IPS DF 6.9 (cell line): Measurements from ENCODE around the gene C3orf80.
"Not testable (repeated sequence)": the region's sequence is repeated elsewhere in the genome, so short reads cannot be mapped to it uniquely, and the experiment has no call there.

Experiments used
- DNase-seq: peaks from one replicate; pipeline ENCODE4 v3.0.0-alpha.2; 2013; ENCODE audit warnings: low read depth, low spot score
- H3K27ac ChIP-seq: one replicate; pipeline ENCODE4 v1.5.1; 2013; ENCODE audit warnings: low read length, control low read depth
- H3K27me3 ChIP-seq: 2 replicates; pipeline ENCODE4 v1.6.1; 2013; ENCODE audit warnings: mild to moderate bottlenecking, low read length; ENCODE audit not compliant: control insufficient read depth, insufficient read depth
- H3K36me3 ChIP-seq: 2 replicates; pipeline ENCODE4 v1.6.1; 2013; ENCODE audit warnings: low read length; ENCODE audit not compliant: control insufficient read depth, insufficient read depth
- H3K4me1 ChIP-seq: 2 replicates; pipeline ENCODE4 v1.6.1; 2013; ENCODE audit warnings: low read length; ENCODE audit not compliant: control insufficient read depth, insufficient read depth
- H3K4me3 ChIP-seq: 2 replicates; pipeline ENCODE4 v1.5.1; 2013; ENCODE audit warnings: mild to moderate bottlenecking, low read length
- H3K9me3 ChIP-seq: 2 replicates; pipeline ENCODE4 v1.6.1; 2013; ENCODE audit warnings: low read length, inconsistent platforms; ENCODE audit not compliant: control insufficient read depth, insufficient read depth
- WGBS: extraction: QIAGEN DNeasy Blood & Tissue Kit; methylation state at CpG from one replicate; pipeline ENCODE4 v1.1.7; 2013; ENCODE audit warnings: mixed read lengths, missing lambda C conversion rate; ENCODE audit not compliant: insufficient read length, insufficient coverage; 5-methylcytosine and 5-hydroxymethylcytosine counted together

Gene C3orf80

GRCh38 chr3:160192310-160193029, 32.8 kb upstream of the C3orf80 start:
- WGBS: no CpG with 5 or more reads among the region's 1 CpG
- Histone ChIP-seq H3K4me1 (no peaks in the 10 kb centered on the region), H3K36me3 (no peaks in the 10 kb centered on the region), H3K4me3 (no peak overlapping the region), H3K9me3 (no peaks in the 10 kb centered on the region), H3K27me3 (no peaks in the 10 kb centered on the region), H3K27ac (no peak overlapping the region)
- no peak for DNase-seq

GRCh38 chr3:160193644-160194192, 31.5 kb upstream of the C3orf80 start:
- Histone ChIP-seq H3K4me3 (no peak overlapping the region), H3K27ac (no peak overlapping the region), H3K36me3 (no peaks in the 10 kb centered on the region), H3K9me3 (no peaks in the 10 kb centered on the region), H3K27me3 (no peaks in the 10 kb centered on the region), H3K4me1 (no peaks in the 10 kb centered on the region)
- no peak for DNase-seq
- no CpG with 5 or more reads among the region's 6 CpGs for WGBS

GRCh38 chr3:160194438-160194837, 30.8 kb upstream of the C3orf80 start:
- WGBS: no CpG with 5 or more reads among the region's 1 CpG
- DNase-seq: no peak
- no peaks in the 10 kb centered on the region for H3K9me3 ChIP-seq
- no peak overlapping the region for H3K4me3 ChIP-seq
- H3K27ac ChIP-seq: no peak overlapping the region
- H3K27me3 ChIP-seq: no peaks in the 10 kb centered on the region
- no peaks in the 10 kb centered on the region for H3K36me3 ChIP-seq
- H3K4me1 ChIP-seq: no peaks in the 10 kb centered on the region

- no peaks in the 10 kb centered on the region for H3K36me3 ChIP-seq
- H3K4me1 ChIP-seq: no peaks in the 10 kb centered on the region
- no peak for DNase-seq
- no peak overlapping the region for H3K27ac ChIP-seq
- H3K4me3 ChIP-seq: no peak overlapping the region
- no peaks in the 10 kb centered on the region for H3K9me3 ChIP-seq
- H3K27me3 ChIP-seq: no peaks in the 10 kb centered on the region
These were observed 30.1 kb upstream of the C3orf80 start for GRCh38 chr3:160195106-160195505.

GRCh38 chr3:160196511-160197104, 28.6 kb upstream of the C3orf80 start:
- Histone ChIP-seq H3K4me1 (no peaks in the 10 kb centered on the region), H3K9me3 (no peaks in the 10 kb centered on the region), H3K4me3 (no peak overlapping the region), H3K36me3 (no peaks in the 10 kb centered on the region), H3K27me3 (no peaks in the 10 kb centered on the region), H3K27ac (no peak overlapping the region)
- WGBS: no CpG with 5 or more reads among the region's 9 CpGs
- DNase-seq: no peak

- no peak overlapping the region for H3K4me3 ChIP-seq
These were observed 26.1 kb upstream of the C3orf80 start for GRCh38 chr3:160199108-160199507.

GRCh38 chr3:160200353-160200752, 24.9 kb upstream of the C3orf80 start:
- Histone ChIP-seq H3K27me3 (no peaks in the 10 kb centered on the region), H3K4me3 (no peak overlapping the region), H3K9me3 (no peaks in the 10 kb centered on the region), H3K4me1 (no peaks in the 10 kb centered on the region), H3K27ac (no peak overlapping the region), H3K36me3 (no peaks in the 10 kb centered on the region)
- DNase-seq: no peak
- WGBS: no CpG with 5 or more reads among the region's 1 CpG

More at GRCh38 chr3:160199108-160199507, 26.1 kb upstream of the C3orf80 start:
- Histone ChIP-seq H3K4me1 (no peaks in the 10 kb centered on the region), H3K27ac (no peak overlapping the region), H3K9me3 (no peaks in the 10 kb centered on the region), H3K36me3 (no peaks in the 10 kb centered on the region), H3K27me3 (no peaks in the 10 kb centered on the region)
- DNase-seq: no peak
- no CpG with 5 or more reads among the region's 3 CpGs for WGBS

GRCh38 chr3:160204396-160205011, 20.7 kb upstream of the C3orf80 start:
- not testable (repeated sequence) for H3K27me3 ChIP-seq, H3K27ac ChIP-seq, H3K9me3 ChIP-seq, H3K4me3 ChIP-seq, H3K4me1 ChIP-seq, H3K36me3 ChIP-seq, DNase-seq
- WGBS: no CpG with 5 or more reads among the region's 5 CpGs

- Histone ChIP-seq H3K36me3 (no peaks in the 10 kb centered on the region), H3K9me3 (no peaks in the 10 kb centered on the region), H3K4me1 (no peaks in the 10 kb centered on the region), H3K27me3 (no peaks in the 10 kb centered on the region), H3K27ac (no peak overlapping the region), H3K4me3 (no peak overlapping the region)
- WGBS: no CpG with 5 or more reads among the region's 4 CpGs
- no peak for DNase-seq
These were observed 19.6 kb upstream of the C3orf80 start for GRCh38 chr3:160205606-160206005.

GRCh38 chr3:160210341-160210740, 14.9 kb upstream of the C3orf80 start:
- Histone ChIP-seq H3K27ac (no peak overlapping the region), H3K27me3 (no peaks in the 10 kb centered on the region), H3K4me1 (no peaks in the 10 kb centered on the region), H3K4me3 (no peak overlapping the region), H3K9me3 (no peaks in the 10 kb centered on the region), H3K36me3 (no peaks in the 10 kb centered on the region)
- no peak for DNase-seq
- no CpG with 5 or more reads among the region's 1 CpG for WGBS
